Gastroesophageal sphincter (tissue), 2 donors: ENCODE results near the gene ARHGEF5.
"Not testable (repeated sequence)": the region's sequence is repeated elsewhere in the genome, so short reads cannot be mapped to it uniquely, and the experiment has no call there.

Experiments used
- EP300 ChIP-seq: sonication (generic); formaldehyde crosslinking; IDR thresholded peaks from one replicate; pipeline ENCODE4 v1.6.1; 2017; ENCODE audit warnings: antibody characterized with exemption, mild to moderate bottlenecking
- POLR2A ChIP-seq, 2 donors: fragments of 450-650 bp; IDR thresholded peaks; one replicate each; pipeline ENCODE4 v1.6.1; 2017; ENCODE audit warnings: antibody characterized with exemption in 2 of 2, mild to moderate bottlenecking in 2 of 2, moderate library complexity in 1 of 2
- POLR2AphosphoS5 ChIP-seq: sonication (generic); formaldehyde crosslinking; IDR thresholded peaks from one replicate; pipeline ENCODE4 v1.6.1; 2017; ENCODE audit warnings: antibody characterized with exemption

DNA sequence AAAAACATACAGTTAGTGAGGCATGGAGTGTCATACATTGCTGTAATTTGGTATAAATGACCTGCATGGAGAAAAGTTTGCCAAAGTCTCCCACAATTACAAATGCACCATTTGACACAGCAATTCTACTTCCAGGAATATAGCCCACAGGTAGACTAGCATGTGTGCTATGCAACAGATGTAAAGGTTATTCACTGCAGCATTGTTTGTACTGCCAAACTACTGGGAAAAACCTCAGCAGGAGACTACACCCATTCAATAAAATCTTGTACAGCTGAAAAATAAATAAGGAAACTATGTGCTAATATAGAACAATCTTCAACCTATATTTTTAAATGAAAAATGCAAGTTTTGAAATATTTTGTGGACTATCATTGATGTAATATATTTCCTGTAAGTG lies 25.2 kb upstream of the ARHGEF5 start:
- TF ChIP-seq POLR2AphosphoS5; POLR2A (IDR thresholded peaks at IDR 0.05); EP300: not testable (repeated sequence)
